HL-60 (cell line): ENCODE measurements around the gene SKI.

Experiments
- CTCF ChIP-seq: IDR thresholded peaks from one replicate; pipeline ENCODE4 v1.5.1; 2011; ENCODE audit warnings: low read length, control low read depth, inconsistent platforms; ENCODE audit not compliant: insufficient read depth
- GABPA ChIP-seq: IDR thresholded peaks from 2 replicates; pipeline ENCODE4 v1.6.1; 2012; ENCODE audit warnings: low read depth
- POLR2AphosphoS5 ChIP-seq: IDR thresholded peaks from 2 replicates; pipeline ENCODE4 v1.6.1; 2012; ENCODE audit warnings: low read depth
- REST ChIP-seq: IDR thresholded peaks from 2 replicates; pipeline ENCODE4 v1.6.1; 2012; ENCODE audit warnings: low read depth; ENCODE audit not compliant: insufficient replicate concordance
- SPI1 ChIP-seq: IDR thresholded peaks from 2 replicates; pipeline ENCODE4 v1.6.1; 2012; ENCODE audit warnings: low read depth, mild to moderate bottlenecking, borderline replicate concordance

- TF ChIP-seq POLR2AphosphoS5 (no peak), CTCF (no peak), GABPA (no peak), REST (no peak), SPI1 (no peak)
These were observed 24.3 kb upstream of the SKI start for GRCh38 chr1:2203671-2204414.
